ENCODE data around the gene CELSR1.

The CELSR1 gene

GRCh38 chr22:46323162-46323561 is 214.3 kb downstream of the CELSR1 start (continued):
- no peak for TF ChIP-seq SNAI2 (CRISPR knock-in tag; IDR thresholded peaks at IDR 0.05)
- TF ChIP-seq OSR1 (CRISPR knock-in tag; IDR thresholded peaks at IDR 0.05), result no peak
- TF ChIP-seq TOX (CRISPR knock-in tag; IDR thresholded peaks at IDR 0.05; ENCODE audit: borderline replicate concordance), result no peak

- no peak for ATAC-seq
- no peak for TF ChIP-seq ZNF70 (CRISPR knock-in tag; IDR thresholded peaks at IDR 0.05)
- TF ChIP-seq CSDC2 (CRISPR knock-in tag; IDR thresholded peaks at IDR 0.05), result no peak
- no peak for TF ChIP-seq ARNTL (CRISPR knock-in tag; IDR thresholded peaks at IDR 0.05; ENCODE audit: borderline replicate concordance, low read depth)
Observed at GRCh38 chr22:46322711-46323110, 214.7 kb downstream of the CELSR1 start.

GRCh38 chr22:46320716-46321386 is 216.6 kb downstream of the CELSR1 start:
- no peak for ATAC-seq
- TF ChIP-seq CSDC2 (CRISPR knock-in tag; IDR thresholded peaks at IDR 0.05) (no peak), ZNF70 (CRISPR knock-in tag; IDR thresholded peaks at IDR 0.05) (no peak), POU6F1 (CRISPR knock-in tag; IDR thresholded peaks at IDR 0.05; ENCODE audit: borderline replicate concordance, low read depth) (no peak), ARNTL (CRISPR knock-in tag; IDR thresholded peaks at IDR 0.05; ENCODE audit: borderline replicate concordance, low read depth) (no peak), CREB5 (CRISPR knock-in tag; IDR thresholded peaks at IDR 0.05; ENCODE audit: low read depth) (no peak), TOX (CRISPR knock-in tag; IDR thresholded peaks at IDR 0.05; ENCODE audit: borderline replicate concordance) (no peak), SNAI2 (CRISPR knock-in tag; IDR thresholded peaks at IDR 0.05) (no peak), RARB (CRISPR knock-in tag; IDR thresholded peaks at IDR 0.05) (no peak), PPARA (CRISPR knock-in tag; IDR thresholded peaks at IDR 0.05; ENCODE audit: borderline replicate concordance) (no peak), BACH2 (CRISPR knock-in tag; IDR thresholded peaks at IDR 0.05; ENCODE audit: borderline replicate concordance) (no peak), GLIS3 (CRISPR knock-in tag; IDR thresholded peaks at IDR 0.05) (no peak), ESRRG (CRISPR knock-in tag; IDR thresholded peaks at IDR 0.05) (no peak), TSHZ2 (CRISPR knock-in tag; IDR thresholded peaks at IDR 0.05) (no peak), PATZ1 (CRISPR knock-in tag; IDR thresholded peaks at IDR 0.05; ENCODE audit: borderline replicate concordance) (no peak), ZNF8 (CRISPR knock-in tag; IDR thresholded peaks at IDR 0.05) (no peak), ZFP3 (CRISPR knock-in tag; IDR thresholded peaks at IDR 0.05) (no peak), ZC3H10 (CRISPR knock-in tag; IDR thresholded peaks at IDR 0.05) (no peak), CSRNP3 (CRISPR knock-in tag; IDR thresholded peaks at IDR 0.05) (no peak)
